BLaER1 (cell line): ENCODE measurements around the gene SLC11A1.

ENCODE experiments used
- H3K27ac ChIP-seq: shearing (Covaris generic); formaldehyde crosslinking; 2 replicates; pipeline ENCODE4 v1.8.1; 2022
- H3K27me3 ChIP-seq: shearing (Covaris generic); formaldehyde crosslinking; 2 replicates; pipeline ENCODE4 v1.8.1; 2022
- H3K36me3 ChIP-seq: shearing (Covaris generic); formaldehyde crosslinking; 2 replicates; pipeline ENCODE4 v1.8.1; 2022
- H3K4me1 ChIP-seq: shearing (Covaris generic); formaldehyde crosslinking; 2 replicates; pipeline ENCODE4 v1.8.1; 2022
- H3K4me2 ChIP-seq: shearing (Covaris generic); formaldehyde crosslinking; 2 replicates; pipeline ENCODE4 v1.8.1; 2022
- H3K4me3 ChIP-seq: shearing (Covaris generic); formaldehyde crosslinking; 2 replicates; pipeline ENCODE4 v1.8.1; 2022
- H3K9ac ChIP-seq: shearing (Covaris generic); formaldehyde crosslinking; 2 replicates; pipeline ENCODE4 v1.8.1; 2022
- H3K9me3 ChIP-seq: shearing (Covaris generic); formaldehyde crosslinking; 2 replicates; pipeline ENCODE4 v1.8.1; 2022
- H4K20me1 ChIP-seq: shearing (Covaris generic); formaldehyde crosslinking; 2 replicates; pipeline ENCODE4 v1.8.1; 2022
- Cebpa-rat ChIP-seq: shearing (Covaris generic); IDR thresholded peaks from 2 replicates; pipeline ENCODE4 v1.8.1; 2022

The SLC11A1 gene

DNA sequence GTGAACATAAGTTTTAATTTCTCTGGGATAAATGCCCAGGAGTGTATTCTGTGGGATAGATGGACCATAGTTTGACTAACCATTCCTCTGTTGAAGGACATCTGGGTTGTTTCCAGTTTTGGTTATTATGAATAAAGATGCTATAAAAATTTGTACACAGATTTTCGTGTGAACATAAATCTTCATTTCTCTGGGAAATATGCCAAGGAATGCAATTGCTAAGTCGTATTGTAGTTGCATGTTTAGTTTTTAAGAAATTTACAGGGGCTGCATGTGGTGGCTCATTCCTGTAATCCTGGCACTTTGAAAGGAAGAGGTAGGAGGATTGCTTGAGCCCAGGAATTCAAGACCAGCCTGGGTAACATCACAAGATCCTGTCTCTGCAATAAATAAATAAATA is 6.9 kb upstream of the SLC11A1 start:
- Histone ChIP-seq H3K4me3 (no peak overlapping the region), H3K4me2 (no peak overlapping the region), H4K20me1 (no peaks in the 10 kb centered on the region), H3K4me1 (peaks cover 35% of the 10 kb centered on the region), H3K27ac (no peak overlapping the region), H3K9me3 (no peaks in the 10 kb centered on the region), H3K27me3 (no peaks in the 10 kb centered on the region), H3K36me3 (no peaks in the 10 kb centered on the region), H3K9ac (no peak overlapping the region)
- no peak for TF ChIP-seq Cebpa-rat

DNA sequence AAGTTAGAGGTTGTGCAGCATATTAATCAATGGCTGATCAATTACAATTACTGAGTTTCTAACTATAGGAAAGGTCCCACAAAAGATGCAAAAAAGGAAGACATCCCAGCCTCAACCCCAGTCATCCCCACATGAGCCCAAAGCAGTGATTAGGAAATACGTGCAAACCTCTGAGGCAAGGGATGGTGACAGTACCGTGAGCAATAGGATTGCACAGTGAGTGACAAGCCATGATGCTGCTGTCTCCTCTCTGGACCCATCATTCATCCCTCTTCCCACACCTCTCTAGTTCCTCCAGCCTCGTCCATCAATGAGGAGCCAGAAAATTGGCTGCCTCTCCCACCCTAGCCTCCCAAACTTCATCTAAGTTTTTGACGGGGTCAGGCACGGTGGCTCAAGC is 4.0 kb upstream of the SLC11A1 start:
- no peak overlapping the region for H3K4me3 ChIP-seq
- H3K27ac ChIP-seq: no peak overlapping the region
- no peak overlapping the region for H3K4me2 ChIP-seq
- no peak overlapping the region for H3K9ac ChIP-seq
- no peaks in the 10 kb centered on the region for H3K9me3 ChIP-seq
- H4K20me1 ChIP-seq: no peaks in the 10 kb centered on the region
- H3K36me3 ChIP-seq: no peaks in the 10 kb centered on the region
- TF ChIP-seq Cebpa-rat: no peak
- no peaks in the 10 kb centered on the region for H3K27me3 ChIP-seq
- peaks cover 22% of the 10 kb centered on the region for H3K4me1 ChIP-seq

DNA sequence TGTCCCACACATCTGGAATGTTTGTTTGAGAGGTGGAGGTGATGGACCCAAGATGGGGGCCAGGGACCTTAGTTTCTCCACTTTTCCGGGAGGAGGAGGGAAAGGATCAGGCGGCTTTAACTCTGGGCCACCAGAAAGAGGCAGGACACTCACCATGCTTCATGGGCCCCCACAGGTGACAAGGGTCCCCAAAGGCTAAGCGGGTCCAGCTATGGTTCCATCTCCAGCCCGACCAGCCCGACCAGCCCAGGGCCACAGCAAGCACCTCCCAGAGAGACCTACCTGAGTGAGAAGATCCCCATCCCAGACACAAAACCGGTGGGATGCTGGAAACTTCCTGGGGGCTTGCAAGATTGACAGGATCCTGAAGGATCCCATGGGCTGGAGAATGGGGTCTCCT is 712 bp downstream of the SLC11A1 start:
- H3K27ac ChIP-seq: no peak overlapping the region
- H4K20me1 ChIP-seq: no peaks in the 10 kb centered on the region
- no peaks in the 10 kb centered on the region for H3K9me3 ChIP-seq
- no peak for TF ChIP-seq Cebpa-rat
- peak overlapping the region; percentile 27; the same call in 1 of the 2 replicates for H3K4me2 ChIP-seq
- H3K36me3 ChIP-seq: no peaks in the 10 kb centered on the region
- no peaks in the 10 kb centered on the region for H3K27me3 ChIP-seq
- no peak overlapping the region for H3K4me3 ChIP-seq
- H3K4me1 ChIP-seq: peaks cover 37% of the 10 kb centered on the region
- H3K9ac ChIP-seq: no peak overlapping the region

GRCh38 chr2:218383892-218384519 is 1.9 kb downstream of the SLC11A1 start:
- Histone ChIP-seq H3K4me2 (peak overlapping the region; percentile 62), H4K20me1 (no peaks in the 10 kb centered on the region), H3K27me3 (no peaks in the 10 kb centered on the region), H3K4me1 (peaks cover 37% of the 10 kb centered on the region), H3K9me3 (no peaks in the 10 kb centered on the region), H3K9ac (peak overlapping the region; percentile 48; the same call in 1 of the 2 replicates), H3K36me3 (no peaks in the 10 kb centered on the region), H3K4me3 (no peak overlapping the region), H3K27ac (peak overlapping the region; percentile 49)
- no peak for TF ChIP-seq Cebpa-rat

- Histone ChIP-seq H3K9ac (no peak overlapping the region), H3K4me2 (no peak overlapping the region), H3K4me1 (peaks cover 44% of the 10 kb centered on the region), H3K27me3 (no peaks in the 10 kb centered on the region), H3K27ac (no peak overlapping the region), H3K36me3 (no peaks in the 10 kb centered on the region), H4K20me1 (no peaks in the 10 kb centered on the region), H3K9me3 (no peaks in the 10 kb centered on the region), H3K4me3 (no peak overlapping the region)
- TF ChIP-seq Cebpa-rat: no peak
These were observed 2.9 kb downstream of the SLC11A1 start for GRCh38 chr2:218384975-218385374.

DNA sequence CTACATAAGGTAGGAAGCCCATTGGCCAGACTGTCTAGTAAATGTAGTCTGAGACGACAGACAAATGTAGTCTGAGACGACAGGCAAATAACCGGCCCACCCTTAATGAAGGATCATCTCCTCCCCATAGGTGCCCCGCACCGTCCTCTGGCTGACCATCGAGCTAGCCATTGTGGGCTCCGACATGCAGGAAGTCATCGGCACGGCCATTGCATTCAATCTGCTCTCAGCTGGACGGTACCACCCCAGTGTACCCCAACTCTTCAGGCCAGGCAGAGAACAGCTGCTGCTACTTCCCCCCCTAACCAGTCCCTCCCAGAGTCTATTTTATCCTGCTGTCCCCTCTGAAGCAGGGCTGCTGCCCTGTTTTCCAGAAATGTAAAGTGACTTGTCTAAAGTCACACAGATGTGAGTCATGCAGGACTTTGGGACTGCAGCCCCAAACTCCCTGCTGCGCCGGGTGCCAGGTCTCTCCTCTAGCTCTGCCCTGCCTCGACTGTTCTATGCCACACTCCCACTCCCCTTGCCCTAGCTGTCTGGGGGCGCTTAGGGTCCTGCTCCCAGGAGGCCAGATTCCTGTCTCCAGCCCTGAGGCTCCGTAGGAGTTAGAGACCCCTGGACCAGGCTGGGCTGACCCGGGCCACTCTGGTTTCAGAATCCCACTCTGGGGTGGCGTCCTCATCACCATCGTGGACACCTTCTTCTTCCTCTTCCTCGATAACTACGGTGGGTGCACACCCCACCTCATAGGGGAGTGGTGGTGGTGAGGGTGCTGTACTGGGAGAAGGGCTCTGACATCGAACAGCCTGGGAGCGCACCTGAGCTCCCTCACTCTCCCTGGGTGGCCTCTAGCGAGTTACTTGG is 4.7 kb downstream of the SLC11A1 start:
- H3K4me3 ChIP-seq: no peak overlapping the region
- no peaks in the 10 kb centered on the region for H3K9me3 ChIP-seq
- no peaks in the 10 kb centered on the region for H4K20me1 ChIP-seq
- no peak overlapping the region for H3K27ac ChIP-seq
- peaks cover 49% of the 10 kb centered on the region for H3K4me1 ChIP-seq
- H3K27me3 ChIP-seq: no peaks in the 10 kb centered on the region
- no peak overlapping the region for H3K9ac ChIP-seq
- no peak overlapping the region for H3K4me2 ChIP-seq
- no peaks in the 10 kb centered on the region for H3K36me3 ChIP-seq
- no peak for TF ChIP-seq Cebpa-rat

- Histone ChIP-seq H3K4me3 (no peak overlapping the region), H3K9ac (no peak overlapping the region), H3K36me3 (no peaks in the 10 kb centered on the region), H4K20me1 (no peaks in the 10 kb centered on the region), H3K4me2 (no peak overlapping the region), H3K9me3 (no peaks in the 10 kb centered on the region), H3K27me3 (no peaks in the 10 kb centered on the region), H3K4me1 (peaks cover 43% of the 10 kb centered on the region), H3K27ac (no peak overlapping the region)
- TF ChIP-seq Cebpa-rat: no peak
These were observed 5.5 kb downstream of the SLC11A1 start for GRCh38 chr2:218387369-218388194.

- Histone ChIP-seq H3K36me3 (no peaks in the 10 kb centered on the region), H3K27me3 (no peaks in the 10 kb centered on the region), H3K9ac (no peak overlapping the region), H3K4me1 (peaks cover 43% of the 10 kb centered on the region), H3K27ac (peak overlapping the region; percentile 46), H3K9me3 (no peaks in the 10 kb centered on the region), H4K20me1 (no peaks in the 10 kb centered on the region), H3K4me3 (no peak overlapping the region), H3K4me2 (peak overlapping the region; percentile 64)
- TF ChIP-seq Cebpa-rat: no peak
These were observed 7.5 kb downstream of the SLC11A1 start for GRCh38 chr2:218389333-218390150.

- no peaks in the 10 kb centered on the region for H4K20me1 ChIP-seq
- H3K4me3 ChIP-seq: no peak overlapping the region
- H3K9ac ChIP-seq: no peak overlapping the region
- peaks cover 49% of the 10 kb centered on the region for H3K4me1 ChIP-seq
- no peaks in the 10 kb centered on the region for H3K27me3 ChIP-seq
- no peaks in the 10 kb centered on the region for H3K36me3 ChIP-seq
- H3K9me3 ChIP-seq: no peaks in the 10 kb centered on the region
- no peak overlapping the region for H3K27ac ChIP-seq
- no peak overlapping the region for H3K4me2 ChIP-seq
- no peak for TF ChIP-seq Cebpa-rat
These were observed 9.1 kb downstream of the SLC11A1 start for GRCh38 chr2:218391202-218391601.
